AG09309 (cell line): Measurements from ENCODE around the gene HIKESHI.

Source experiments
- DNase-seq: peaks from one replicate; pipeline ENCODE4 v3.0.0-alpha.2; 2010; ENCODE audit warnings: low read depth
- H3K4me3 ChIP-seq: 2 replicates; pipeline ENCODE4 v1.5.1; 2011; ENCODE audit warnings: mild to moderate bottlenecking, low read depth, low read length, moderate library complexity; ENCODE audit not compliant: control insufficient read depth
- CTCF ChIP-seq: IDR thresholded peaks from 2 replicates; pipeline ENCODE4 v1.5.1; 2011; ENCODE audit warnings: mild to moderate bottlenecking, low read depth, low read length, inconsistent platforms; ENCODE audit not compliant: insufficient read depth, control insufficient read depth; ENCODE audit errors: missing control alignments

Gene HIKESHI

GRCh38 chr11:86302092-86302793 lies at the start of gene HIKESHI:
TSS of gene HIKESHI (plus strand) at chr11:86302240. CDS start at chr11:86302449, 209 bp downstream.
- DNase-seq: peak; percentile 88
- H3K4me3 ChIP-seq: peak within 1 kb of the TSS; percentile 97
- TF ChIP-seq CTCF: no peak

- no peak for TF ChIP-seq CTCF
- no peak overlapping the region for H3K4me3 ChIP-seq
- DNase-seq: no peak
Measured at GRCh38 chr11:86255896-86256295, 46.1 kb upstream of the HIKESHI start.

GRCh38 chr11:86256608-86257007 lies 45.4 kb upstream of the HIKESHI start:
- no peak for DNase-seq
- no peak for TF ChIP-seq CTCF
- no peak overlapping the region for H3K4me3 ChIP-seq

GRCh38 chr11:86257446-86257845 lies 44.6 kb upstream of the HIKESHI start:
- no peak for DNase-seq
- TF ChIP-seq CTCF: no peak
- no peak overlapping the region for H3K4me3 ChIP-seq

- DNase-seq: no peak
- H3K4me3 ChIP-seq: no peak overlapping the region
- no peak for TF ChIP-seq CTCF
Measured at GRCh38 chr11:86259730-86260129, 42.3 kb upstream of the HIKESHI start.

- no peak overlapping the region for H3K4me3 ChIP-seq
- TF ChIP-seq CTCF: no peak
- no peak for DNase-seq
Measured at GRCh38 chr11:86261328-86261727, 40.7 kb upstream of the HIKESHI start.
